ENCODE results near the gene CDC42BPG.

Gene CDC42BPG

GRCh38 chr11:64851831-64852351 lies 7.4 kb upstream of the CDC42BPG start:
- Histone ChIP-seq H3K4me1 (ENCODE audit: low read length) (peaks cover 98% of the 10 kb centered on the region), H3K79me2 (ENCODE audit: low read length) (peaks cover 19% of the 10 kb centered on the region), H3K36me3 (replicated peaks; ENCODE audit: low read depth, low read length) (peaks cover 30% of the 10 kb centered on the region), H4K20me1 (ENCODE audit: insufficient read depth, low read length) (no peaks in the 10 kb centered on the region), H3K9ac (ENCODE audit: low read length) (peak overlapping the region; percentile 85), H3K27me3 (ENCODE audit: low read depth, low read length) (no peaks in the 10 kb centered on the region), H3K27ac (ENCODE audit: low read length) (peak overlapping the region; percentile 99), H2AFZ (ENCODE audit: low read depth, low read length) (no peak overlapping the region), H3K4me3 (ENCODE audit: low read length) (peak overlapping the region; percentile 59), H3K9me3 (ENCODE audit: insufficient read depth, low read length) (no peaks in the 10 kb centered on the region), H3K4me2 (ENCODE audit: low read length) (peak overlapping the region; percentile 91)
- TF ChIP-seq EZH2phosphoT487 (IDR thresholded peaks at IDR 0.05; ENCODE audit: low read depth) (no peak), CTCF (IDR thresholded peaks at IDR 0.05; ENCODE audit: low read depth, low read length) (no peak)

GRCh38 chr11:64850979-64851567 lies 6.6 kb upstream of the CDC42BPG start:
- H4K20me1 ChIP-seq (ENCODE audit: insufficient read depth, low read length) = no peaks in the 10 kb centered on the region
- peak overlapping the region; percentile 85 for H3K9ac ChIP-seq (ENCODE audit: low read length)
- peaks cover 90% of the 10 kb centered on the region for H3K4me1 ChIP-seq (ENCODE audit: low read length)
- peaks cover 21% of the 10 kb centered on the region for H3K36me3 ChIP-seq (replicated peaks; ENCODE audit: low read depth, low read length)
- peak overlapping the region; percentile 99 for H3K27ac ChIP-seq (ENCODE audit: low read length)
- peak overlapping the region; percentile 59 for H3K4me3 ChIP-seq (ENCODE audit: low read length)
- peak overlapping the region; percentile 91 for H3K4me2 ChIP-seq (ENCODE audit: low read length)
- TF ChIP-seq CTCF (IDR thresholded peaks at IDR 0.05; ENCODE audit: low read depth, low read length) (peak; percentile 20), EZH2phosphoT487 (IDR thresholded peaks at IDR 0.05; ENCODE audit: low read depth) (no peak)
- no peak overlapping the region for H2AFZ ChIP-seq (ENCODE audit: low read depth, low read length)
- peaks cover 14% of the 10 kb centered on the region for H3K79me2 ChIP-seq (ENCODE audit: low read length)
- no peaks in the 10 kb centered on the region for H3K9me3 ChIP-seq (ENCODE audit: insufficient read depth, low read length)
- H3K27me3 ChIP-seq (ENCODE audit: low read depth, low read length) = no peaks in the 10 kb centered on the region

GRCh38 chr11:64849598-64850356 lies 5.3 kb upstream of the CDC42BPG start:
- Histone ChIP-seq H2AFZ (ENCODE audit: low read depth, low read length) (no peak overlapping the region), H3K27me3 (ENCODE audit: low read depth, low read length) (no peaks in the 10 kb centered on the region), H3K4me3 (ENCODE audit: low read length) (no peak overlapping the region), H3K9ac (ENCODE audit: low read length) (peak overlapping the region; percentile 56; the same call in 1 of the 2 replicates), H3K79me2 (ENCODE audit: low read length) (peaks cover 4% of the 10 kb centered on the region), H3K27ac (ENCODE audit: low read length) (peak overlapping the region; percentile 99), H3K4me2 (ENCODE audit: low read length) (peak overlapping the region; percentile 63), H3K9me3 (ENCODE audit: insufficient read depth, low read length) (no peaks in the 10 kb centered on the region), H3K4me1 (ENCODE audit: low read length) (peaks cover 82% of the 10 kb centered on the region), H3K36me3 (replicated peaks; ENCODE audit: low read depth, low read length) (peaks cover 11% of the 10 kb centered on the region), H4K20me1 (ENCODE audit: insufficient read depth, low read length) (no peaks in the 10 kb centered on the region)
- TF ChIP-seq EZH2phosphoT487 (IDR thresholded peaks at IDR 0.05; ENCODE audit: low read depth) = no peak
- no peak for TF ChIP-seq CTCF (IDR thresholded peaks at IDR 0.05; ENCODE audit: low read depth, low read length)

Measured in OCI-LY3 (cell line).